NCI-H146 treated with DMSO at 0.1 percent for 48 hours (cell line): ENCODE data around the gene OPCML.

Experiments
- DNase-seq: peaks from one replicate; lab custom pipeline; 2025; ENCODE audit not compliant: unreplicated experiment; lab: John Stamatoyannopoulos, UW

Gene OPCML

GRCh38 chr11:132777067-132777975, 755.0 kb downstream of the OPCML start:
- no peak for DNase-seq

- DNase-seq = no peak
These were observed 758.5 kb downstream of the OPCML start for GRCh38 chr11:132773751-132774150.

GRCh38 chr11:132772703-132773545, 759.4 kb downstream of the OPCML start:
- no peak for DNase-seq

- no peak for DNase-seq
These were observed 760.6 kb downstream of the OPCML start for GRCh38 chr11:132771746-132772145.

GRCh38 chr11:132770829-132771530, 761.3 kb downstream of the OPCML start:
- DNase-seq = no peak

GRCh38 chr11:132763503-132763902, 768.8 kb downstream of the OPCML start:
- DNase-seq = no peak

- DNase-seq = no peak
These were observed 776.4 kb downstream of the OPCML start for GRCh38 chr11:132755934-132756333.

- no peak for DNase-seq
These were observed 780.6 kb downstream of the OPCML start for GRCh38 chr11:132751516-132752250.

- DNase-seq = no peak
These were observed 786.0 kb downstream of the OPCML start for GRCh38 chr11:132746305-132746704.

- DNase-seq = no peak
These were observed 787.0 kb downstream of the OPCML start for GRCh38 chr11:132745306-132745705.

GRCh38 chr11:132744771-132745170, 787.5 kb downstream of the OPCML start:
- DNase-seq = no peak

- no peak for DNase-seq
These were observed 788.7 kb downstream of the OPCML start for GRCh38 chr11:132743601-132744000.

GRCh38 chr11:132742929-132743328, 789.4 kb downstream of the OPCML start:
- no peak for DNase-seq

GRCh38 chr11:132734217-132734616, 798.1 kb downstream of the OPCML start:
- DNase-seq = no peak

GRCh38 chr11:132728026-132728425, 804.3 kb downstream of the OPCML start:
- DNase-seq = no peak

- DNase-seq = no peak
These were observed 810.8 kb downstream of the OPCML start for GRCh38 chr11:132721526-132721925.

- DNase-seq = no peak
These were observed 812.6 kb downstream of the OPCML start for GRCh38 chr11:132719684-132720083.

GRCh38 chr11:132718711-132719671, 813.3 kb downstream of the OPCML start:
- no peak for DNase-seq

- DNase-seq = no peak
These were observed 814.5 kb downstream of the OPCML start for GRCh38 chr11:132717824-132718223.
